HG02885 (cell line): ENCODE results near the gene TCEAL7.

ENCODE experiments used
- ATAC-seq: cut with Tn5 transposase; IDR thresholded peaks from one replicate; pipeline ENCODE4 v1.9.1; 2021; ENCODE audit warnings: mild to moderate bottlenecking; ENCODE audit not compliant: unreplicated experiment, poor library complexity

TCEAL7 gene

GRCh38 chrX:103363046-103363445 is 33.0 kb downstream of the TCEAL7 start:
- no peak for ATAC-seq

GRCh38 chrX:103367502-103367901 is 37.5 kb downstream of the TCEAL7 start:
- no peak for ATAC-seq

- no peak for ATAC-seq
Observed at GRCh38 chrX:103369479-103369878, 39.4 kb downstream of the TCEAL7 start.

GRCh38 chrX:103372886-103373285 is 42.8 kb downstream of the TCEAL7 start:
- ATAC-seq = no peak

GRCh38 chrX:103373581-103373980 is 43.5 kb downstream of the TCEAL7 start:
- ATAC-seq = no peak

GRCh38 chrX:103376118-103376978 is 46.3 kb downstream of the TCEAL7 start, which contains the start of gene BEX3:
Gene BEX3 (plus strand): TSS chrX:103376538. CDS start chrX:103377522, 984 bp downstream.
- ATAC-seq = peak; percentile 78

GRCh38 chrX:103376979-103377324 is 46.9 kb downstream of the TCEAL7 start:
- ATAC-seq = no peak

- ATAC-seq = no peak
Observed at GRCh38 chrX:103378990-103379389, 49.0 kb downstream of the TCEAL7 start.
